HepG2 (cell line): ENCODE measurements around the gene KANSL3.

Experiments used
- ATF7 ChIP-seq, 2 experiments: fragments of 450-650 bp in 1 of 2; sonication (generic) in 1 of 2; formaldehyde crosslinking in 1 of 2; IDR thresholded peaks; 2 replicates each; pipeline versions ENCODE4 v1.4.0 to v1.6.1; 2016 to 2020; ENCODE audit warnings: antibody characterized with exemption in 1 of 2, mild to moderate bottlenecking in 1 of 2, missing genetic modification reagents in 1 of 2
- BATF2 ChIP-seq: sonication (generic); formaldehyde crosslinking; IDR thresholded peaks from 2 replicates; pipeline ENCODE4 v1.8.0; 2022; ENCODE audit warnings: mild to moderate bottlenecking, missing genetic modification reagents, moderate library complexity
- CTCF ChIP-seq: sonication (generic); formaldehyde crosslinking; IDR thresholded peaks from 2 replicates; pipeline ENCODE4 v1.5.0; 2020; ENCODE audit warnings: mild to moderate bottlenecking, missing genetic modification reagents, moderate library complexity
- EP300 ChIP-seq, 3 experiments: sonication (generic) in 1 of 3; formaldehyde crosslinking in 1 of 3; IDR thresholded peaks; 2 replicates each; pipeline versions ENCODE4 v1.5.1 to v1.6.1; 2011 to 2020; ENCODE audit warnings: low read depth in 2 of 3, low read length in 2 of 3, borderline replicate concordance in 1 of 3, improper control_type of control experiment in 1 of 3, mild to moderate bottlenecking in 1 of 3, missing genetic modification reagents in 1 of 3, moderate library complexity in 1 of 3
- KLF6 ChIP-seq: IDR thresholded peaks from 2 replicates; pipeline ENCODE4 v1.8.0; 2016; ENCODE audit warnings: missing biosample characterization, missing genetic modification reagents
- NR2C2 ChIP-seq: sonication (generic); formaldehyde crosslinking; IDR thresholded peaks from 2 replicates; pipeline ENCODE4 v1.4.0; 2020; ENCODE audit warnings: missing genetic modification reagents, mild to moderate bottlenecking, moderate library complexity, borderline replicate concordance
- ZNF691 ChIP-seq: sonication (generic); formaldehyde crosslinking; IDR thresholded peaks from 2 replicates; pipeline ENCODE4 v1.4.0; 2020; ENCODE audit warnings: missing genetic modification reagents, low read depth, mild to moderate bottlenecking, borderline replicate concordance
- ZNF891 ChIP-seq: sonication (generic); formaldehyde crosslinking; IDR thresholded peaks from 2 replicates; pipeline ENCODE4 v1.5.0; 2020; ENCODE audit warnings: mild to moderate bottlenecking, missing genetic modification reagents
- TF ChIP-seq, protein P1 (sequence below), 2 experiments: sonication (generic) in 1 of 2; formaldehyde crosslinking in 1 of 2; IDR thresholded peaks; 2 replicates each; pipeline versions ENCODE4 v1.6.1 to v1.9.0; 2014 to 2022; ENCODE audit warnings: antibody characterized with exemption in 1 of 2, borderline replicate concordance in 1 of 2, inconsistent platforms in 1 of 2, low read depth in 1 of 2, missing genetic modification reagents in 1 of 2
- TF ChIP-seq, protein P2 (sequence below): sonication (generic); formaldehyde crosslinking; IDR thresholded peaks from 2 replicates; pipeline ENCODE4 v1.4.0; 2020; ENCODE audit warnings: missing genetic modification reagents
- TF ChIP-seq, protein P3 (sequence below): sonication (generic); formaldehyde crosslinking; IDR thresholded peaks from 2 replicates; pipeline ENCODE4 v1.5.1; 2020; ENCODE audit warnings: missing genetic modification reagents, mild to moderate bottlenecking, borderline replicate concordance

DNA sequence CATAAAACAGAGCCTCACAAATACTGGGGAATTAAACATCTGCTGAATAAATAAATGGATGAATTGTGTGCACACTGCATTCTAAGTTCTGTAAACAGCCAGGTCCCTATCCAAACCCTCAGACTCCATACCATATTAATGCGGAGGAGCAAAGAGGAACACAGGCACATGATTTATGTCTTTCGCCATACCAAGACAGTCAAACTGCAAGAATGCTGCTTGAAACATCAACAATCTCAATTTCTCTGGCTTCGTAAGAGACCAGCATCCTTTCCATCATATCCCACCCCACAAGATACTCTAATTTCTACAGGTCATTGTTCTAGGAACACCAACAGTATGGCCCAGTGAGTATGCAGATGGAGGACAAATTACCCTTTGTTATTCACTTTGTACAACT lies 15.0 kb downstream of the KANSL3 start:
- TF ChIP-seq NR2C2 (CRISPR knock-in tag) (no peak), ZNF691 (CRISPR knock-in tag) (no peak), CTCF (CRISPR knock-in tag) (no peak), KLF6 (CRISPR knock-in tag) (no peak), BATF2 (CRISPR knock-in tag) (no peak), ATF7 (IDR thresholded peaks at IDR 0.05) (no peak), ATF7 (CRISPR knock-in tag; IDR thresholded peaks at IDR 0.05) (no peak), ZNF891 (CRISPR knock-in tag) (no peak), EP300 (IDR thresholded peaks at IDR 0.05; ENCODE audit: low read depth in 2 of 2, low read length in 2 of 2) (no peak), EP300 (CRISPR knock-in tag; IDR thresholded peaks at IDR 0.05; ENCODE audit: borderline replicate concordance) (no peak)
- TF ChIP-seq, protein P1, sequence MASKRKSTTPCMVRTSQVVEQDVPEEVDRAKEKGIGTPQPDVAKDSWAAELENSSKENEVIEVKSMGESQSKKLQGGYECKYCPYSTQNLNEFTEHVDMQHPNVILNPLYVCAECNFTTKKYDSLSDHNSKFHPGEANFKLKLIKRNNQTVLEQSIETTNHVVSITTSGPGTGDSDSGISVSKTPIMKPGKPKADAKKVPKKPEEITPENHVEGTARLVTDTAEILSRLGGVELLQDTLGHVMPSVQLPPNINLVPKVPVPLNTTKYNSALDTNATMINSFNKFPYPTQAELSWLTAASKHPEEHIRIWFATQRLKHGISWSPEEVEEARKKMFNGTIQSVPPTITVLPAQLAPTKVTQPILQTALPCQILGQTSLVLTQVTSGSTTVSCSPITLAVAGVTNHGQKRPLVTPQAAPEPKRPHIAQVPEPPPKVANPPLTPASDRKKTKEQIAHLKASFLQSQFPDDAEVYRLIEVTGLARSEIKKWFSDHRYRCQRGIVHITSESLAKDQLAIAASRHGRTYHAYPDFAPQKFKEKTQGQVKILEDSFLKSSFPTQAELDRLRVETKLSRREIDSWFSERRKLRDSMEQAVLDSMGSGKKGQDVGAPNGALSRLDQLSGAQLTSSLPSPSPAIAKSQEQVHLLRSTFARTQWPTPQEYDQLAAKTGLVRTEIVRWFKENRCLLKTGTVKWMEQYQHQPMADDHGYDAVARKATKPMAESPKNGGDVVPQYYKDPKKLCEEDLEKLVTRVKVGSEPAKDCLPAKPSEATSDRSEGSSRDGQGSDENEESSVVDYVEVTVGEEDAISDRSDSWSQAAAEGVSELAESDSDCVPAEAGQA (IDR thresholded peaks at IDR 0.05; ENCODE audit: low read depth) = no peak
- TF ChIP-seq, protein P1 (CRISPR knock-in tag; IDR thresholded peaks at IDR 0.05; ENCODE audit: borderline replicate concordance) = no peak
- TF ChIP-seq, protein P2, sequence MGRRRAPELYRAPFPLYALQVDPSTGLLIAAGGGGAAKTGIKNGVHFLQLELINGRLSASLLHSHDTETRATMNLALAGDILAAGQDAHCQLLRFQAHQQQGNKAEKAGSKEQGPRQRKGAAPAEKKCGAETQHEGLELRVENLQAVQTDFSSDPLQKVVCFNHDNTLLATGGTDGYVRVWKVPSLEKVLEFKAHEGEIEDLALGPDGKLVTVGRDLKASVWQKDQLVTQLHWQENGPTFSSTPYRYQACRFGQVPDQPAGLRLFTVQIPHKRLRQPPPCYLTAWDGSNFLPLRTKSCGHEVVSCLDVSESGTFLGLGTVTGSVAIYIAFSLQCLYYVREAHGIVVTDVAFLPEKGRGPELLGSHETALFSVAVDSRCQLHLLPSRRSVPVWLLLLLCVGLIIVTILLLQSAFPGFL (CRISPR knock-in tag) = no peak
- TF ChIP-seq, protein P3, sequence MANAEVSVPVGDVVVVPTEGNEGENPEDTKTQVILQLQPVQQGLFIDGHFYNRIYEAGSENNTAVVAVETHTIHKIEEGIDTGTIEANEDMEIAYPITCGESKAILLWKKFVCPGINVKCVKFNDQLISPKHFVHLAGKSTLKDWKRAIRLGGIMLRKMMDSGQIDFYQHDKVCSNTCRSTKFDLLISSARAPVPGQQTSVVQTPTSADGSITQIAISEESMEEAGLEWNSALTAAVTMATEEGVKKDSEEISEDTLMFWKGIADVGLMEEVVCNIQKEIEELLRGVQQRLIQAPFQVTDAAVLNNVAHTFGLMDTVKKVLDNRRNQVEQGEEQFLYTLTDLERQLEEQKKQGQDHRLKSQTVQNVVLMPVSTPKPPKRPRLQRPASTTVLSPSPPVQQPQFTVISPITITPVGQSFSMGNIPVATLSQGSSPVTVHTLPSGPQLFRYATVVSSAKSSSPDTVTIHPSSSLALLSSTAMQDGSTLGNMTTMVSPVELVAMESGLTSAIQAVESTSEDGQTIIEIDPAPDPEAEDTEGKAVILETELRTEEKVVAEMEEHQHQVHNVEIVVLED (CRISPR knock-in tag) = no peak
